ENCODE results near the gene LRIT1. TPM values are rescaled to one million over a fixed set of nuclear protein-coding genes. Genes with fewer than 3 reads are reported as not detected.

Gene LRIT1
- polyA plus RNA-seq, 1 of the 3 experiments (the other 2 are of a cell fraction) = not detected

GRCh38 chr10:84237199-84238051 lies 3.9 kb downstream of the LRIT1 start:
- no peaks in the 10 kb centered on the region for H3F3A ChIP-seq (replicated peaks; ENCODE audit: insufficient read depth)
- H3K36me3 ChIP-seq (replicated peaks in 1 of 2; ENCODE audit: control insufficient read depth in 1 of 2, insufficient read depth in 2 of 2, low read length in 1 of 2) = no peaks in the 10 kb centered on the region
- no peaks in the 10 kb centered on the region for H3K79me2 ChIP-seq (ENCODE audit: insufficient read depth)
- no peak overlapping the region for H3K27ac ChIP-seq (ENCODE audit: low read depth in 2 of 2, low read length in 1 of 2)
- H3K9me2 ChIP-seq = no peaks in the 10 kb centered on the region
- H3K27me3 ChIP-seq (ENCODE audit: insufficient read depth) = no peaks in the 10 kb centered on the region
- ChIA-PET POLR2A (interaction anchor here (0.7 kb wide), 1 partner anchor 363 kb away, joined by 5 read pairs; no protein-coding TSS in a partner anchor), CTCF (interaction anchor here (1.1 to 2.5 kb wide), 3 partner anchors 28 to 300 kb away, joined by 3 to 7 read pairs (median 3); no protein-coding TSS in a partner anchor)
- no peaks in the 10 kb centered on the region for H3K4me1 ChIP-seq (ENCODE audit: control insufficient read depth in 1 of 2, insufficient read depth in 2 of 2, low read depth in 1 of 2, low read length in 1 of 2)
- 75% methylated on average over 28 of the region's 52 CpGs for WGBS (ENCODE audit: low lambda C conversion rate)
- DNase-seq = no peak
- H3K4me3 ChIP-seq (ENCODE audit: low read depth in 2 of 2, low read length in 1 of 2) = no peak overlapping the region
- no peak overlapping the region for H3K9ac ChIP-seq
- TF ChIP-seq RFX5 (IDR thresholded peaks at IDR 0.05; ENCODE audit: low read length) = no peak
- TF ChIP-seq EZH2phosphoT487 (IDR thresholded peaks at IDR 0.05; ENCODE audit: borderline replicate concordance, low read depth) = no peak
- TF ChIP-seq SIN3A (IDR thresholded peaks at IDR 0.05; ENCODE audit: borderline replicate concordance, low read depth, low read length) = no peak
- no peak for TF ChIP-seq FOSL2 (IDR thresholded peaks at IDR 0.05; ENCODE audit: borderline replicate concordance, low read depth)
- no peak for TF ChIP-seq RAD21 (IDR thresholded peaks at IDR 0.05; ENCODE audit: low read length)
- TF ChIP-seq NRF1 (IDR thresholded peaks at IDR 0.05; ENCODE audit: low read depth, low read length) = no peak
- TF ChIP-seq MEF2A (IDR thresholded peaks at IDR 0.05; ENCODE audit: borderline replicate concordance, low read depth) = no peak
- no peak for TF ChIP-seq USF2 (IDR thresholded peaks at IDR 0.05; ENCODE audit: borderline replicate concordance, low read depth, low read length)
- no peak for TF ChIP-seq RCOR1 (IDR thresholded peaks at IDR 0.05; ENCODE audit: low read length)
- no peak for TF ChIP-seq PBX3 (IDR thresholded peaks at IDR 0.05)
- no peak for TF ChIP-seq YY1 (IDR thresholded peaks at IDR 0.05; ENCODE audit: low read depth)
- no peak for TF ChIP-seq REST (IDR thresholded peaks at IDR 0.05; ENCODE audit: low read depth, low read length)
- no peak for TF ChIP-seq TCF12 (IDR thresholded peaks at IDR 0.05)
- no peak for TF ChIP-seq SMC3 (IDR thresholded peaks at IDR 0.05; ENCODE audit: low read depth, low read length)
- no peak for TF ChIP-seq TAF1 (IDR thresholded peaks at IDR 0.05; ENCODE audit: borderline replicate concordance, low read depth, low read length)
- no peak for TF ChIP-seq FOXJ3 (CRISPR knock-in tag; IDR thresholded peaks at IDR 0.05)
- no peak for TF ChIP-seq GABPA (IDR thresholded peaks at IDR 0.05; ENCODE audit: low read depth)
- TF ChIP-seq TEAD4 (IDR thresholded peaks at IDR 0.05; ENCODE audit: borderline replicate concordance, insufficient read depth) = no peak
- no peak for TF ChIP-seq CHD2 (IDR thresholded peaks at IDR 0.05; ENCODE audit: low read length, partially characterized antibody)
- TF ChIP-seq GATA2 (CRISPR knock-in tag; IDR thresholded peaks at IDR 0.05) = no peak
- H3K9me3 ChIP-seq = no peaks in the 10 kb centered on the region
- no peak overlapping the region for H2AFZ ChIP-seq (ENCODE audit: low read depth)
- H4K20me1 ChIP-seq (ENCODE audit: insufficient read depth) = no peaks in the 10 kb centered on the region
- no peak overlapping the region for H3K4me2 ChIP-seq
